Heart left ventricle (tissue), 13 donors: ENCODE results near the gene GALNT2.

ENCODE experiments used
- POLR2A ChIP-seq, 2 donors: fragments of 450-650 bp; IDR thresholded peaks; one replicate each; pipeline ENCODE4 v1.6.1; 2017; ENCODE audit warnings: antibody characterized with exemption in 2 of 2, mild to moderate bottlenecking in 2 of 2, moderate library complexity in 2 of 2
- TF ChIP-seq, protein P1 (sequence below), 12 donors: fragments of 200-600 bp; sonication (generic) in 4 of 12; IDR thresholded peaks; one replicate each; pipeline versions ENCODE4 v1.5.0 to v1.8.0; 2018 to 2022; ENCODE audit warnings: antibody characterized with exemption in 12 of 12, mild to moderate bottlenecking in 5 of 12
- donor health status: ischemic (EF 13 %, LVEDD 7.1; RV severe dilation, severe dysfunction).
- donor health status: DM: no; HTN: yes; CAD: no.
- donor health status: DM: no; HTN: no; CAD: no.
- donor health status: ischemic (EF 25% LVEDD 6.9; RV normal size, moderate dysfunction).
- donor health status: ischemic (EF 25% LVEDD 5.7; RV mildly dilated, moderate dysfunction).
- donor health status: ischemic (EF 35%, LVEDD 5.7; RV mildly dilated, moderate dysfunction).
- donor health status: nonischemic (EF 11% LVEDD 7.7; RV severe dilation, severe dysfunction).
- donor health status: DM: yes; HTN: yes; CAD: no.
- donor health status: PGD.
- donor health status: ischemic (EF 29% LVEDD 5.4; RV normal size, mild dysfunction).
- donor health status: nonischemic (EF 23%, LVEDD 6.1; RV moderate dilation, normal function).

DNA sequence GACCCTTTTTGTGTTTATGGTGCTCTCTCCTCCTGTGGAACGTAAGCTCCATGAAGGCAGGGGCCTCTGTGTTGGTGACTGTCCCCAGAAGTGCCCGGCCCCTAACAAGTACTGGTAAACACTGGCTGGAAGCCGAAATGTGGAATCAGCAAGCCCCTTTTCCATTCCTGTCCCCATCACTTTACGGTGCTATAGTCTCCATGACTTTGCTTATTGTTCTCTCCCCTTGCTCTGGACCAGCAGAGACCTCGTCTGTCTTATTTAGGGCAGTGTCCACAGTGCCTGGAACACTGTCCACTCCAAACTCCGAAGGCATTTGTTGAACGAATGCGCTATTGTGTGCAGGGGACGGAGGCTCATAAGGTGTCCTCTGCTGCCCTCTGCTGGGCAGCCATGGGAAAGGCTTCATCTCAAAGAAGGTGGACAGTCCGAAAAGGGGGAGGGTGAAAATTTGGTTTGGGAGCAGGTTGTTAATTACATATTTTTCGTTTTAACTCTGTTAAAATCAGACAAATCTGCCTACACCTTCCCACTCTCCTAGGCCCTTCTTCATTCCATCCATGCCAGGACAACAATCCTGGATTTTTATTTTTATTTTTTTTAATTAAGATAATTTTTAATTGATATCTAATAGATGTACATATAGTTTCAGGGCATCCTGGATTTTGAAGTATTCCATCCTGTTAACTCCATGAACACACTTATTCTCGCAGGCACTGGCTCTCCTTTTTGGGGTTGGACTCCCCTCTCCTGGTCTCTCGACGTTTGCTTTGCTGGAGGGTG lies 243.5 kb downstream of the GALNT2 start:
- TF ChIP-seq, protein P1, sequence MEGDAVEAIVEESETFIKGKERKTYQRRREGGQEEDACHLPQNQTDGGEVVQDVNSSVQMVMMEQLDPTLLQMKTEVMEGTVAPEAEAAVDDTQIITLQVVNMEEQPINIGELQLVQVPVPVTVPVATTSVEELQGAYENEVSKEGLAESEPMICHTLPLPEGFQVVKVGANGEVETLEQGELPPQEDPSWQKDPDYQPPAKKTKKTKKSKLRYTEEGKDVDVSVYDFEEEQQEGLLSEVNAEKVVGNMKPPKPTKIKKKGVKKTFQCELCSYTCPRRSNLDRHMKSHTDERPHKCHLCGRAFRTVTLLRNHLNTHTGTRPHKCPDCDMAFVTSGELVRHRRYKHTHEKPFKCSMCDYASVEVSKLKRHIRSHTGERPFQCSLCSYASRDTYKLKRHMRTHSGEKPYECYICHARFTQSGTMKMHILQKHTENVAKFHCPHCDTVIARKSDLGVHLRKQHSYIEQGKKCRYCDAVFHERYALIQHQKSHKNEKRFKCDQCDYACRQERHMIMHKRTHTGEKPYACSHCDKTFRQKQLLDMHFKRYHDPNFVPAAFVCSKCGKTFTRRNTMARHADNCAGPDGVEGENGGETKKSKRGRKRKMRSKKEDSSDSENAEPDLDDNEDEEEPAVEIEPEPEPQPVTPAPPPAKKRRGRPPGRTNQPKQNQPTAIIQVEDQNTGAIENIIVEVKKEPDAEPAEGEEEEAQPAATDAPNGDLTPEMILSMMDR (IDR thresholded peaks at IDR 0.05), result peak; percentile 85 to 96 (median 92)
- TF ChIP-seq POLR2A (IDR thresholded peaks at IDR 0.05), result no peak
